AG04450 (cell line): ENCODE results near the gene NRG3. TPM values are rescaled to one million over a fixed set of nuclear protein-coding genes. Genes with fewer than 3 reads are reported as not detected.

Experiments used
- CTCF ChIA-PET: fragments of 300-600, 350-600 bp; formaldehyde crosslinking; extraction: SDS; loops from one replicate; lab custom pipeline; 2022; ENCODE audit warnings: antibody characterized with exemption, inconsistent platforms; lab: Charles Lee
- POLR2A ChIA-PET: fragments of 350-600 bp; formaldehyde crosslinking; extraction: SDS; loops from one replicate; lab custom pipeline; 2021; ENCODE audit warnings: antibody characterized with exemption, inconsistent platforms; lab: Yijun Ruan, JAX
- DNase-seq: peaks from one replicate; pipeline ENCODE4 v3.0.0-alpha.2; 2011; ENCODE audit warnings: low read depth, low spot score
- H3K27ac ChIP-seq: one replicate; pipeline ENCODE4 v1.5.1; 2012; ENCODE audit warnings: low read depth, low read length, control low read depth
- H3K27me3 ChIP-seq: one replicate; pipeline ENCODE4 v1.6.0; 2012; ENCODE audit warnings: low read length; ENCODE audit not compliant: control insufficient read depth, insufficient read depth
- H3K4me3 ChIP-seq: 2 replicates; pipeline ENCODE4 v1.5.1; 2011; ENCODE audit warnings: mild to moderate bottlenecking, low read depth, low read length, control low read depth
- H3K9me3 ChIP-seq: 2 replicates; pipeline ENCODE4 v1.5.1; 2012; ENCODE audit warnings: low read length; ENCODE audit not compliant: control insufficient read depth, insufficient read depth
- CTCF ChIP-seq: IDR thresholded peaks from 2 replicates; pipeline ENCODE4 v1.5.1; 2011; ENCODE audit warnings: low read depth, low read length, control low read depth, inconsistent platforms
- polyA plus RNA-seq: library from polyadenylated mRNA; depleted of rRNA; stranded (reverse); fragments of >200 nt; gene quantifications from 2 replicates; pipeline ENCODE4 v1.2.3, GENCODE V29; 2011

The NRG3 gene
- polyA plus RNA-seq, 1 experiment = not detected

- TF ChIP-seq CTCF = no peak
- Histone ChIP-seq H3K9me3 (no peaks in the 10 kb centered on the region; the same call in 1 of the 2 replicates), H3K27me3 (no peaks in the 10 kb centered on the region), H3K4me3 (no peak overlapping the region), H3K27ac (no peak overlapping the region)
- CTCF ChIA-PET = no interaction called here
- DNase-seq = no peak
- POLR2A ChIA-PET = no interaction called here
Measured at GRCh38 chr10:82581940-82582339, 706.9 kb downstream of the NRG3 start.

- POLR2A ChIA-PET = no interaction called here
- Histone ChIP-seq H3K4me3 (no peak overlapping the region), H3K9me3 (peaks cover 10% of the 10 kb centered on the region), H3K27me3 (no peaks in the 10 kb centered on the region), H3K27ac (no peak overlapping the region)
- no peak for DNase-seq
- CTCF ChIA-PET = no interaction called here
- TF ChIP-seq CTCF = no peak
Measured at GRCh38 chr10:82591421-82591820, 716.4 kb downstream of the NRG3 start.

- ChIA-PET POLR2A (no interaction called here), CTCF (no interaction called here)
- no peak for TF ChIP-seq CTCF
- no peak for DNase-seq
- H3K27ac ChIP-seq = no peak overlapping the region
- peaks cover 7% of the 10 kb centered on the region for H3K9me3 ChIP-seq
- no peak overlapping the region for H3K4me3 ChIP-seq
- H3K27me3 ChIP-seq = no peaks in the 10 kb centered on the region
Measured at GRCh38 chr10:82597840-82598239, 722.8 kb downstream of the NRG3 start.

- peaks cover 7% of the 10 kb centered on the region; the same call in 1 of the 2 replicates for H3K9me3 ChIP-seq
- no peak overlapping the region for H3K4me3 ChIP-seq
- no peak overlapping the region for H3K27ac ChIP-seq
- POLR2A ChIA-PET = no interaction called here
- CTCF ChIA-PET = no interaction called here
- no peak for TF ChIP-seq CTCF
- no peak for DNase-seq
- no peaks in the 10 kb centered on the region for H3K27me3 ChIP-seq
Measured at GRCh38 chr10:82609845-82610244, 734.9 kb downstream of the NRG3 start.

- DNase-seq = no peak
- CTCF ChIA-PET = interaction anchor here (0.6 kb wide), 1 partner anchor 937 kb away, joined by 3 read pairs; no protein-coding TSS in a partner anchor
Measured at GRCh38 chr10:82618007-82618406, 743.0 kb downstream of the NRG3 start.

More at GRCh38 chr10:82618007-82618406, 743.0 kb downstream of the NRG3 start:
- TF ChIP-seq CTCF = no peak
- Histone ChIP-seq H3K4me3 (no peak overlapping the region), H3K9me3 (peaks cover 22% of the 10 kb centered on the region), H3K27ac (no peak overlapping the region), H3K27me3 (no peaks in the 10 kb centered on the region)
- POLR2A ChIA-PET = no interaction called here
